Measurements from ENCODE around the gene ASTN2.

ASTN2 gene

GRCh38 chr9:116736399-116737151, 678.3 kb downstream of the ASTN2 start:
- peak; percentile 28 for DNase-seq (ENCODE audit: low spot score)

GRCh38 chr9:116733010-116733641, 681.7 kb downstream of the ASTN2 start:
- no peak for DNase-seq (ENCODE audit: low spot score)

GRCh38 chr9:116726602-116727001, 688.3 kb downstream of the ASTN2 start:
- DNase-seq (ENCODE audit: low spot score), result no peak

- DNase-seq (ENCODE audit: low spot score), result no peak
These were observed 690.7 kb downstream of the ASTN2 start for GRCh38 chr9:116724123-116724522.

GRCh38 chr9:116721944-116722343, 692.9 kb downstream of the ASTN2 start:
- DNase-seq (ENCODE audit: low spot score), result no peak

- DNase-seq (ENCODE audit: low spot score), result no peak
These were observed 693.4 kb downstream of the ASTN2 start for GRCh38 chr9:116721411-116721810.

GRCh38 chr9:116720111-116720510, 694.7 kb downstream of the ASTN2 start:
- no peak for DNase-seq (ENCODE audit: low spot score)

- DNase-seq (ENCODE audit: low spot score), result no peak
These were observed 696.7 kb downstream of the ASTN2 start for GRCh38 chr9:116718111-116718510.

- DNase-seq (ENCODE audit: low spot score), result no peak
These were observed 697.7 kb downstream of the ASTN2 start for GRCh38 chr9:116717150-116717549.

- no peak for DNase-seq (ENCODE audit: low spot score)
These were observed 698.4 kb downstream of the ASTN2 start for GRCh38 chr9:116716438-116716837.

GRCh38 chr9:116715751-116716150, 699.1 kb downstream of the ASTN2 start:
- no peak for DNase-seq (ENCODE audit: low spot score)

- DNase-seq (ENCODE audit: low spot score), result no peak
These were observed 701.6 kb downstream of the ASTN2 start for GRCh38 chr9:116713271-116713670.

GRCh38 chr9:116712781-116713180, 702.1 kb downstream of the ASTN2 start:
- DNase-seq (ENCODE audit: low spot score), result no peak

- DNase-seq (ENCODE audit: low spot score), result no peak
These were observed 708.3 kb downstream of the ASTN2 start for GRCh38 chr9:116706310-116707290.

GRCh38 chr9:116705531-116705930, 709.3 kb downstream of the ASTN2 start:
- no peak for DNase-seq (ENCODE audit: low spot score)

GRCh38 chr9:116704470-116704869, 710.4 kb downstream of the ASTN2 start:
- DNase-seq (ENCODE audit: low spot score), result no peak

GRCh38 chr9:116703634-116704033, 711.2 kb downstream of the ASTN2 start:
- no peak for DNase-seq (ENCODE audit: low spot score)

- no peak for DNase-seq (ENCODE audit: low spot score)
These were observed 712.8 kb downstream of the ASTN2 start for GRCh38 chr9:116701940-116702642.

- DNase-seq (ENCODE audit: low spot score), result no peak
These were observed 713.7 kb downstream of the ASTN2 start for GRCh38 chr9:116700882-116701865.

GRCh38 chr9:116700279-116700678, 714.6 kb downstream of the ASTN2 start:
- DNase-seq (ENCODE audit: low spot score), result no peak

GRCh38 chr9:116697887-116698286, 717.0 kb downstream of the ASTN2 start:
- DNase-seq (ENCODE audit: low spot score), result no peak

All from COLO829 (cell line).